GDM1 (cell line): ENCODE results near the gene ABCG1.

ENCODE experiments used
- DNase-seq: peaks from one replicate; lab custom pipeline; 2025; lab: John Stamatoyannopoulos, UW

Gene ABCG1

DNA sequence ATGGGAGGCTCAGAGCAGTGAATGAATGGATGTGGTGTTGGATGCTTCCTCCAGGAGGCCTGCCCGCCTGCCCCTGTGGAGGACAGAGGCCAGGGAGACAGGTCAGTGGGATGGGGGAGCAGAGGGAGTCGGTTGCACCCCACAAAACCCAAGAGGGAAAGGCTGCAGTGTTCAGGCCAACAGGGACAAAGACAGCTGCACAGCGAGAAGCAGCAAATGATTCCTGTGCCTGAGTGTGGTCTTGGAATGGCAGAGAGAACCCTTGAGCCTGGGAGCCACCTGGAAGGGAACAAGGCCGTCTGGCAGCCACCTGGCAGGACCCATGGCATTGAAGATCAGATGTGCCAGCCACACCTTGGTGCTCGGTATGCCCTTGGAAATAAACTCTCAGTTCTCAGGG is 88.2 kb downstream of the ABCG1 start:
- no peak for DNase-seq

DNA sequence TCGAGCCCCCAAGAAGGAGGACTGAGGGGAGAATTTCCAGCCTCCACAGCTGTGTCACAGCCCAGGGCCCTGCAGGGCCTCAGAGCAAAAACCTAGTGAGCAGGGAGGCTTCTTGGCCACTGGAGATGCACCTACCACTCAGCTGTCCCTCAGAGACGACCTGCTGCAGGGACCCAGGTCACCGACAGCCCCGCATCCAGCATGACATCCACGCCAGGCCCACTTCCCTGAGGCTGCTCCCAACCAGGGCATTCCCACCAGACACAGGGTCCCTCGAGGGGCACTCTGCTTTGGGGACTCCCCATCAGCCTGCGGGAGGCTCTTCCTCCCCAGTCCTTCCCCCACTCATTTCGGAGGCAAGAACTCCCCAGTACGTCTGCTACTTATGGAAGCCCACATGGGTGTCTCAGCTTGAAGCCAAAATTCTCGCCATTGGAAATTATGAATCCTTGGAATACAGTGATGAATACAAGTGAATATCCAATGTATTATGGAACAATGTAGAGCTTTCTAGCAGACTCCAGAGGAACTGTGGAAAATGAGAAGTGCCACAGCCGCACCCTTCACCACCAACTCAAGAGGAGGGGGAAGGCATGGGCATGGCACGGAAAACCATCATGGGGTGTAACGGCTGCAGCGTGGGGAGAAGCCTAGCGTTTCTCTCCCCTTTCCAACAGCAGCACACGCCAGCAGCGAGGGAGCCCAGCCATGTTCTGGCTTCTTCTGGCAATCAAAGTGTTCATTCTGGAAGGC is 89.4 kb downstream of the ABCG1 start:
- DNase-seq, result no peak

DNA sequence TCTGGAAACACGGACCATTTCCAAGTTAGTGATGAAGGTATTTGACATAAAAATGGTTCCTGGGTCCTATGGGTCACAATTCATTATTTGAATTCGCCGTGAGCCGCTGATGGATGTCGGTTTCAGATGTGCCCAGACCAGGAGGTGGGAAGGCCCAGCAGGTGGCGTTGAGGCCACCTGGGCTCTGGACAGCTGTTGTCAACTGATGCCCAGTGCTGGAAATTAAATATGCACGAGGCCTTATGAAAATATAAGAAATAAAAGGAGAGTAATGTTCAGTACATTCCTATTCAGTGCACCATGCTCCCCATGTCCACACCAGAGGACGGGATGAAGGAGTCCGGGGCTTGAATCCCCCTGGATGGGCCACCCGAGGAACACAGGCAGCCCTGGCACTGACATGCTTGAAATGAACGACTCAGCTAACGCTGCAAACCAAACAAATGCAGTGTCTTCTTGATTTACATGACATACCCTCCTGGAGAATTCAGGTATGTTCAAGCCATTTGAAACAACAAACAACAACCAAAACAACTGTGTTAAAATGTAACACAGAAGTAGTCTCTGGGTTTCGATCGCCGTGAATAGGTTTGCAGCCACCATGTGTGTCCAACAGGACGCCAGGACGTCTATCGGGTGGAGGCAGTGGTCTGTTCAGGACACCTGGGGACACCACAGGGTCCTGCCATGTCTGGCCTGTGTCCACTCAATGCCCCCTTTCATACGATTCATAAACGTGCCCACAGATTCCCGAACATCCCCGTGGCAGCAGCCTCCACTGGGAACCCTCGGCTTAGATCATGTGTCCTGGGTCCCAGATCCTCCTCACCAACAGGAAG is 90.2 kb downstream of the ABCG1 start:
- DNase-seq, result no peak

DNA sequence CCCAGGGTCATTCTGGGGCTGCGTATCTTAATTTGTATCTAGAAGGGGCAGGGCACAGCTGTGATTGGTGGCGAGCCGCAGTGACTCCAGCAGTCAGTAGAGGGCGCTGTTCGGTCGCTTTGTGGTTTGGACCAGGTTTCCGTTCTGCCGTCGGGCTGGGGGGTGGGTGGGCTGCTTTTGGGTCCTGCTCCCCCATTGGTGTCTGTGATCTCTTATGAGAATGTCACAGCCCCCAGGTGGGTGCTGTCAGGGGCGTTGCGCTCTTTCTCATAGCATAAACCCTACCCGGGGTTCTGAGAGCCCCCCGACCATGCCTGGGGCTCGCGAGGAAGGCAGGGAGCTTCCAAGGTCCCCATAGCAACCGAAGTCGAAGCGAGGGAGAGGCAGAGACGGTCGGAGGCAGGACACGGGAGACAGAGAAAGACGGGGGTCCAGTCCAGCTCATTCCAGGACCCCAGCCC is 90.8 kb downstream of the ABCG1 start:
- peak; percentile 22 for DNase-seq

DNA sequence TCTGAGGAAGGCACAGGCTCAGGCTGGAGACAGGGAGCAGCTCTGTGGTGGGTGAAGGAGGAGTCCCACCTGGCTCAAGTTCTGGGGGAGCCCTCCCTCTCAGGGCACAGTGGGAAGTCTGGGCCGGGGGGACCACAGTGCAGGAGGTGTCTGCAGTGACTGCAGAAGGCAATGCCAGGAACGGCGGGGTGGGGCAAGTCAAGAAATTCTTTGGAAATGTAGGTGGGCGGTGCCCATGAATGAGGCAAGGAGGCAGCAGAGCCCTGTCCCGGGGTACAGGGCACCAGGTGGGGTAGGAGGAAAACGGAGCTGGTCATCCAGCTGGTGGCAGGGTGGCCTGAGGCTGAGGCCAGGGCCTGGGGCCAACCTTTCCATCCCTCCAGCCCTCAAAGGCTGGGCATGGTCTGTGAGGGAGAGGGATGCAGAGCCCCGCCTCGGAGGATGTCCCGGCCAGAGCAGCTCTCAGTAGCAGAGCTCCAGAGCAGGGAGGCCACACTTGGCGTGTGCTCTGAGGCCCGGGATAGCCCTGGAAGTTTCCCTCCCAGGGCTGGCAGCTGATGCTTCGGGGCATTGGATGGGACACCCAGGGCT is 91.6 kb downstream of the ABCG1 start:
- DNase-seq, result no peak

DNA sequence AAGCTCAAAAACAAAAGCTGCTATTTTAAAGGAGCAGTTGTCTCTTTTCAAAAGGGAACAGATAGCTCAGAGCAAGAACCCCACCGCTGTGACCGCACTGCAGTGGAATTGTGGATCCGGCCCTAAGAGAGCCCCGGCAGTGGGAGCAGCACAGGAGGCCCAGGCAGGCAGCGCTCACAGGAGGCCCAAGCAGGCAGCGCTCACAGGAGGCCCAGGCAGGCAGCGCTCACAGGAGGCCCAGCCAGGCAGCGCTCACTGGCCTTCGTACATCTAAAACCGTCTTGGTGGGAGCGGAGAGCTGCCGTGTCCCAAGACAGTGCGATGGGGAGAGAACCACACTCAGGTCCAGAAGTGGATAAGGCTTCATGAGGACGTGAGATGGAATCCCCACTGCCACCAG is 92.2 kb downstream of the ABCG1 start:
- no peak for DNase-seq

DNA sequence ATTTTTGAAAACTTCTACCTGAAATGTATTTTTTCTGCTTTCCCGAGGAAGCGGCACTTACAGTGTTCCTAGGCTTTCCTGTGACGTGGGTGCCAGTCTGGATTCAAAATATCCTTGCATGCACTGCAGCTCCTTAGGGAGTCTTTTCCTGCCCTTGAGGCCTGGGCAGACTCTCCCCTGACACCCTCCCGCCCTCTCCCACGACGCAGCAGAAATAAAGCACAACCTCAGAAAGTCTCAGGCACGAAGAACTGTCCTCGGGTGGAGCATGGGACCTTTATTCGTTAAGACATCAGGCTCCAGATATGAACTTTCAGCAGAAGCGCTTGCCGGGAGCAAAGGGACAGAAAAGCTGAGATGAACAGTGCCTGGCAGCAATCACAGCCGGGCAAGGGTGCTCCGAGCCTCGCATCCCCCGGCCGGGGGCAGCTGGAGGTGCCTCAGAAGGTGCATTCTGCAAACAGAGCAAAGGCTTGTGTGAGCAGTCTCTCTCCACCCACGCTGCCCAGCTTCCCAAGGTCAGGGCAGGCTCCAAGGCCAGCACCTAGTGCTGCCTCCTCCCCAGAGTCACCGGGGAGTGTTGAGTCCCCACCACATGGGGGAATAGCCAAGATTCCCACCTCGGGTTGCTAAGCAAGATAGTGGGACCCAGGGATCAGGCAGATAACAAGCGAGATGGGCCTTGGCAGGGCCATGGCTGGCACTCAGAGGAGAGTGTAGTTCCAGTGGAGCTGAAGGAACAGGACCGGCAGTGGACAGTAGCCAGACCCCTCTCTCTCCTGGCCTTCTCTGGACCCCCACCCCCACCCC is 93.1 kb downstream of the ABCG1 start:
- no peak for DNase-seq

DNA sequence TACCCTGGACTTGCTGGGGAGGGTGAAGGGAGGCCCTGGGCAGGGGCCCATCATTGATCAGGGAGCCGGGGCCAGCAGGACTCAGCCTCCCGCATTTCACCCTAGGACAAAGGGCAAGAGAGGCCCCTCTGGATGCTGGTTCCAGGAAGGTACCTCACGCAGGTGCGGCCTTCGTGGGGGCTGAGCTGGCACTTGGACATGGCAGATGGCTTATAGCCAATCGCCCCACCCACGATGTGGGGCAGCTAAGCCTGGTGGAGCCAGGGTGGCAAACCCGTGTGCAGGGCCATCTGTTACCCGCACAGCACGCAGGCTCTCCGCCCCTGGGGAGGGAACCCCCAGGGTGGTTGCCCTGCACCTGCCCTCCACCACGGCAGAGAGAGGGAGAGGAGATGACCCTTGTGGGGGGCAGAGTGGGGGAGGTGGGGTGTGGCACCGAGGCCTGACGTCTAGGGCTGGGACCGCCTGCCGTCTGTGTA is 93.7 kb downstream of the ABCG1 start:
- DNase-seq, result no peak

DNA sequence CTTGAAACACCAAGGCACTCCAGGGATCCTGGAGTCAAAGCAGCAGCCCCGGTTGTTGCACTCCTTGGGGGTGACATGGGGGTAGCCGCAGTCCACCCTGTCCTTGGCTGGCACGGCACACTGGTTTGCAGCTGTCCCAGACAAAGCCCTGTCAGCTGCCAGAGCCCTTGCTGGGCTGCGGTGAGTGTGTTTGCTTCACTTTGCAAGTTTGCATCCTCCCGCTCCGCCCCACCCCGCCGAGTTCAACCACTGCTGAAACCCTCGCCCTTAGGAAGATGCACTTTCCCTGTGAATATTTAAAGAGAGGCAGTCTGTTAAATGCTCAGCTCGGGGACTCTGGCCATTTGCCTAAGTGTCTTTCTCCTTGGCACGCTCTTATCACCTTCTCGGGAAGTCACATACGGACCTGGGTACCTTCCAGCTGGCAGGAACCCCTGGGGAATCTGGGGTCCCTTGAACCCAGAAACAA is 94.6 kb downstream of the ABCG1 start:
- DNase-seq, result no peak

DNA sequence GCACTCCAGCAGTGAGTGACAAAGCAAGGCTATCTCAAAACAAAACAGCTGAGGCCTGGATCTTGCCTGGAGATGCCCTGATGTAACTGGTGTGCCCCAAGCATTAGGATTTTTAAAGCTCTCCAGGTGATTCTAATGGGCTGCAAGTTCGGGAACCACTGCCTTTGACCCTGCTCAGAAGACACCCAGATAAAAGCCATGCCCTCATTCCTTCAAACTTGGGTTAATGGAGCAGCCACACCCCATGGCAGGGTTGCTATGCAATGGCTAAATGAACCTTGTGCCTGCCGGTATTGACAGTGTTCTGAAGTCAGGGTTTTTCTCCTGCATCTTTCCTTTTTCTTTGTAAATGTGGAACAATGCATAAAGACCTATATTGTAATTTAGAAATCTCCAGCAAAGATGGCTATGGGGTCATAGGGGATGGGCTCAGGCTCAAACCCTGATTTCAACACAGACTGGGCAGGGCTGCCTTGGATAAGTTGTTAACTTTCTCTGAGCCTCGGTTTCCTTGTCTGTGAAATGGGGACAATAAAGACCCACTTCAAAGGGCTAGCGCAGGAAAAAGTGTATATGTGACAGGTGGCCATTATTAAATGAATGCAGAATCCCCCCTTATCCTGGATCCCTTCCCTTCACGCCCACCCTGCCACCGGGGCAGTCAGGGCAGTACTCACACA is 95.8 kb downstream of the ABCG1 start:
- DNase-seq, result no peak

DNA sequence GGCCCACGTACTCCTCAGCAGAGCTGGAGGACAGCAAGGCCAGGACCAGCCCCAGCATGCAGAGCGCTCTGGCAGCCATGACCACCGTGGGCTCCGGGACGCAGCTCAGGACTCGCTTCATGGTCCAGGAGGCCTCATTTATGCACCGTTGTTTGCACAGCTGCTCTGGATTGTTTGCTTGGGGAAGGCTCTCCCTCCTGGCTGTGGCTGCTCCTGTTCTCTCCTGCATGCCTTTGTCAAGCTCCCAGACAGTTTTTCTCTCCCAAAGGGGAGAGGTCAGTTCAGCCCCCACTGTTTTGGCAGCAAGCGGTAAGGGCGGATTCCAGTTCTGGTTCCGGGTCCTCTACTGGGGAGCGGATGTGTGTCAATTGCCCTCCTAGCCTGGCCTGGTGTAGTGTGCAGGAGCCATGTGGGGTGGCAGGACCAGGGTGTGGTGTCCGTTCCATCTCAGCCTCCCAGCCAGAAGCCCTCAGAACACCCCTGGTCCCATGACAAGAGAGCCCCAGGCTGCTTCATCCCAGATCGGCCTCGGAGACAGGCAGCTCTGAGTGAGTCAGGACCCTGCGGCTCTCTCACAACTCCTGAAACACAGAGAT is 96.5 kb downstream of the ABCG1 start, which contains the start of gene TFF3:
Gene TFF3 (minus strand): TSS at position 114 of the 596 bp plus-strand sequence. CDS start 35 bp downstream, at position 79.
- no peak for DNase-seq

DNA sequence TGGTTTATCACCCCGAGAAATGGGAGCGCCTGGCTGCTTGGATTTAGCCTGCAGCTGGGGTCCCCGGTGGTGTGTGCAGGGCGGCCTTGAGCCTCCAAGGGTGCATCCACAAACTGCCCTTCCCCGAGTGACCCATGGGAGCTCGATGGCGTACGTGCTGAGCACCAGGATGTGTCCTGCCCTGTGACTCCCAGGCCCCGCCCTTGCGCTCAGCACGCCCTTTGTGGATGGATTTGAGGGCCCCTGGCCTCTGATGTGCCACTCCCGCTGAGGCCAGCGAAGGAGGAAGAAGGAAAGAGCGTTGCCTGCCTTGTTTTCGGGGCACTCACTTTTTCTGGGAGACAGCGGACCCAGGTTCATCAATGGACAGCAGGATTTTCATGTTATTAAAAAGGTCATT is 98.0 kb downstream of the ABCG1 start:
- no peak for DNase-seq

DNA sequence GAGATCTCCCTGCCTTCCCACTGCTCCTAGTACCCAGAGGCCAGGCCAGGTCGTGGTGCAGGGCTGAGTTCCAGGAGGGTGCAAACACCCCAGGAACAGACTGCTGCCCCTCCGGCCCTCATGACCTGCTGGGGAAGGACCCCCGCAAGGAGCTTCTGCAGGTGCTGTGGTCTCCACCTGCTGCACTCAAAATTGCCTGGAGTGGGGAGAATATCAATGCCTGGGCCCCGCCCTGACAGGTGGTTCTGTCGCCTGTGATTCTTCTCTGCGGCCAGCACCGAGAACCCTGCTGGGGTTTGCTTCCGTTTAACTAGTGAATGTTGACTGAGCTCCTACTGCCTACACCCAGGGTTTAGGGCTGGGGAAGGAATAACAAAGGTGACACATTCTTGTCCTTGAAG is 98.4 kb downstream of the ABCG1 start:
- no peak for DNase-seq

DNA sequence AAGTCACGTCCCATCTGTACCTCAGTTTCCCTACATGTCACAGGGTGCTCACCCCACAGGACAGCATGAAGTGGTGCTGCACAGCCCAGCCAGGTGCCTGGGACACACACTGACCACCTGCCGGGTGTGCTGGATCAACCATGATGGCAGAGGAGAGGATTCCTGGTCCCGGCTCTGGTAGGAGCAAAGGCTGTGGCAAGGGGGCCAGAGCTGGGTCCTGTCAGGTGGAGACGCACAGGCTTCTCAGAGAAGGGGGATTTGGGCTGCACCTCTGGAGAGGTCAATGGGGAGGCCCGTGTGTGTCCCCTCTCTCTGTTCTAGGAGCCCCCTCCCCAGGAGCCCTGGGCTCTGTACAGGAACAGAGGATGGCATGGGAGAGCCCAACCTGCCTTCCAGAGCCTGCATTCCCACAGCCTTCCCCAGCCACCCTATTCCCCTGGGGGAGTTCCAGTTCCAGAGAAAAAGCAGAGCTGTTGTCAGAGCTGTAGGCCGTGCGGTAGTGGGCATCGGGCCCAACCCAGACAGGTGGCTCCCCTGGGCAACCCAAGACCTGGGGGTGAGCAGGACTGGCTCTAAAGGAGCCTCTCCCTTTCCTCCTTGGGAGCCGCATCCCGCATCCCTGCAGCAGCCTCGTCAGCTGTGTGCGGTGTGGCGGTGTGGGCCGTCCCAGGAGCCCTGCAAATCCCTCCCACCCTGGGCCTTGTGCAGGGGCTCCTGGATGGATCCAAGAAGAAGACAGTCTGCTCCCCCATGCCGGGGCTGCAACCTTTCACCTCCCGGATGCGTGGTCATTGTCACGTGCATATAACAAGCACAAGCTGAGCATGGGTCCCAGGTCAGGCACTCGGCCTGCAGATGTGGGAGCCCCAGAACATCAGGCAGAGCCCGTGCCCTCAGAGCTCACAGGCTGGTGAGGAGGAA is 99.1 kb downstream of the ABCG1 start:
- no peak for DNase-seq

DNA sequence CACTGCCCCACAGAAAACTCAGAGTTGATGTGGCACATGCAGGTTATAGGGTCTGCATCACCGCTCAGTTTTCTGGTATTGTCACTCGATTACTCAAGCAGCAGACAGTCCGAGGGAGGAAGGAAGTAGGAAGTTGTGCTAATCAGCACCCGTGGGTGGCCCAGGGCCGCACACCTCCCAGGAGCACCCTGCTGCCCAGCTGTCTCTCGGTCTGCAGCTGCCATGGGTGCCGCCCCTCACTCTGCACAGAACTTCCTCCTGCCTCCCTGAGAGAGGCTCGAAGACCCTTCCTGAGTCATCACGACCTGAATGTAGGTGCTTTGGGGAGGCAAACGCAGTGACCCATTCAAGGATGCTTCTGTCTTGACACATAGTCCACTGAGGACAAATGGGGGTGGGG is 100.4 kb downstream of the ABCG1 start:
- peak; percentile 24 for DNase-seq

DNA sequence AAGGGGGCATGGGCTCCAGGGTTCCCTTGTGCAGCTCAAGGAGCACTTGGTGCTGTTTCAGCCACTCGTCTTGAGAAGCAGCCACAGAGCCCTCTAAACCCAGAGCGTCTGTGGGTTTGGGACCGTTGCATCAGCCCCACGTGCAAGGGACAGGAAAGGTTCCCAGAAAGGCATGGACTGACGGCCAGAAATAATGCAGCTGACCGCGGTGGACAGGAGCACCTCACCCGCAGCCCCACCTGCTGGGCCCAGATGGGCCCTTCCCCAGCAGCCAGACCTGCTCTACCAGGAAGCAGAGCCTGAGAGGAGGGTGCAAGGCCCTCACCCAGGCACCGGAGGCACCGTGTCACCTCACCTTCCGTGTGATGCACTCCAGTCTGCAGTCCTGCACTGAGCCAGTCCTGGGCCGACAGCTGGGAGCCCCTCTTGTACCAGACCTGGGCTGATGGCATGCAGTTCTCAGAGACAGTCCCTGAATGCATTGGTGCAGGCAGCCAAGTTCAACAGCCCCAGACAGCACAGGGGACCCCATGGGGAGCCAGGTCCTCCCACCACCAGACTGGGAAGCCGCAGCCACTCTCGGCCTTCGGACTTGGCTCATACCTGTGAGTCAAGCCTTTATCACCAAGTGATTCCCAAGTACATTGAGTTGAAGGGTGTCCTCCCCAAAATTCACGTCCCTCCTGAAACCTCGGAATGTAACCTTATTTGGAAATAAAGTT is 101.1 kb downstream of the ABCG1 start:
- no peak for DNase-seq

DNA sequence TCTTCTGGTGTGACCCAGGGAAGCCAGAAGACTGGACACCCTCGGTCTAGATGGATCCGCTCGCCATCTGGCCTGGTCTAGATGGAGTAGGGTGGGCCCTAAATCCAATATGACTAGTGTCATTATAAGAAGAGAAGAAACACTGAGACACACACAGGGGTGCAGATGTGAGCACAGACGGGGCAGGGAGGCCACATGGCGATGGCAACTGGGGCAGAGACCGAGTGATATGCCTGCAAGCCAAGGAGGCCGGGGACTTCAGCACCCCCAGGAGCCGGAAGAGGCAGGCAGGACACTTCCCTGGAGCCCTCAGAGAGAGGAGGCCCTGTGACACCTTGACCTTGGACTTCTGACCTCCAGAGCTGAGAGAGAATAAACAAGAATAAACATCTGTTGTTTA is 101.9 kb downstream of the ABCG1 start:
- DNase-seq, result no peak

DNA sequence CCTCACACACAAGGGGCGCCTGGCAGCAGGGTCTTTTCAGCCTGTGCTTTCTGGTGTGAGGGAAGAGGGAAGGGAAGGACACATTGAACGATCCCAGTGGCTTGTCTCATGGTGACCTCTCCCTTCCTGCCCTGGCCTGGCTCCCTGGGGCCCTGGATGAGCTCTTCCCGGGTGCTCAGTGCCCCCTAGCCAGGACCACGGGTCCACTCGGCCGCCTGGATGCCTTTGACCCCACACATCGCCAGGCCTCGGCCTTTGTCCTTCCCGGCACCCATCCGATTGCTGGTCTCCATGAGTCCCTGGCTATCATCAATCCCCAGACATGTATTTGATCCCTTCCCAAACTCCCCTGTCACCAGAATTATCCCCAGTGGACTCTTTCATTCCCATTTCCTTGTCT is 102.3 kb downstream of the ABCG1 start:
- no peak for DNase-seq

DNA sequence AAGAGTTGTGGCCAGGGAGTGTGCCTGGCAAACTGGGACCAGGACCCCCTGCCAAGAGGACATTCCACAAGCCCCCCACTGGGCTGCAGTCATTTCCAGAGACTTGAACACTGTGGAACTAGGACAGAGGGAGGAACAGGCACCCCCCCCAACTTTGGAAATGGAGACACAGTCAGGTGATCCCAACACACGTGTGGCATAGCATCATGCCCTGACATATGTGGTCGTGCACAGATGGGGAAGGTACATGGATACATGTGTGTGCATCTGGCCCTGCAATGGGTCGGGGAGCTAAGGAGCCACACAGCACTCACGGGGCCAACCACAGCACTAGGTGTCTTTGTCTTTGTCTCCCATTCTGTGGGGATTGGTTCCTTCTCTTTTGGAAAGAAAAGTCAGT is 102.9 kb downstream of the ABCG1 start:
- no peak for DNase-seq
